A549 (cell line): ENCODE data around the gene NMT1. TPM values are rescaled to one million over a fixed set of nuclear protein-coding genes. Genes with fewer than 3 reads are reported as not detected.
A peak's percentile ranks its signal among the peaks of the same experiment; 100 is the strongest.

Experiments used
- ATAC-seq, 2 experiments: fragments of 200-7000 bp in 1 of 2; fragments of >200 bp in 1 of 2; cut with Nextera tagmentation in 1 of 2; cut with Tn5 transposase in 1 of 2; 3 replicates each; pipeline versions ENCODE4 v1.8.0 to v1.9.1; 2018 to 2020; ENCODE audit warnings: mild to moderate bottlenecking in 1 of 2, moderate library complexity in 1 of 2
- CTCF ChIA-PET: fragments of 300-600 bp; sonication (Branson Sonifier 250); formaldehyde crosslinking; extraction: SDS; loops from one replicate; lab custom pipeline; 2021; ENCODE audit warnings: antibody characterized with exemption, inconsistent platforms; lab: Yijun Ruan, JAX
- POLR2A ChIA-PET: fragments of 350-600 bp; formaldehyde crosslinking; extraction: SDS; loops from one replicate; lab custom pipeline; 2021; ENCODE audit warnings: antibody characterized with exemption, inconsistent platforms; lab: Yijun Ruan, JAX
- DNase-seq, 2 experiments: peaks; one replicate each; pipeline versions ENCODE4 v3.0.0 to v3.0.0-alpha.2; 2011 to 2016; ENCODE audit warnings: low read depth in 1 of 2, low spot score in 1 of 2
- FAIRE-seq: peaks from 2 replicates; lab custom pipeline; 2011; peaks lifted over from hg19 to GRCh38; lab: Jason Lieb, UNC
- H3K27ac ChIP-seq, 2 experiments: fragments of >200 bp; sonication (Bioruptor Twin); formaldehyde crosslinking; 3 replicates each; pipeline ENCODE4 v1.5.1; 2016 to 2017
- H3K4me1 ChIP-seq: fragments of >200 bp; sonication (Bioruptor Twin); formaldehyde crosslinking; 3 replicates; pipeline ENCODE4 v1.6.1; 2016
- H3K4me2 ChIP-seq: fragments of >200 bp; sonication (Bioruptor Twin); formaldehyde crosslinking; 3 replicates; pipeline ENCODE4 v1.6.1; 2016
- H3K4me3 ChIP-seq: fragments of >200 bp; sonication (Bioruptor Twin); formaldehyde crosslinking; 3 replicates; pipeline ENCODE4 v1.5.1; 2016
- H3K9me3 ChIP-seq: fragments of >200 bp; sonication (Bioruptor Twin); formaldehyde crosslinking; 3 replicates; pipeline ENCODE4 v1.6.1; 2016
- CBX8 ChIP-seq: fragments of 200-600 bp; sonication (generic); IDR thresholded peaks from 2 replicates; pipeline ENCODE4 v1.6.1; 2016
- CHD4 ChIP-seq: fragments of 200-600 bp; sonication (generic); IDR thresholded peaks from 2 replicates; pipeline ENCODE4 v1.6.1; 2016; ENCODE audit warnings: antibody characterized with exemption, mild to moderate bottlenecking, borderline replicate concordance
- ELK1 ChIP-seq: fragments of 150-350 bp; IDR thresholded peaks from 2 replicates; pipeline ENCODE4 v1.6.1; 2014; ENCODE audit warnings: low read depth, mild to moderate bottlenecking, low read length
- ESRRA ChIP-seq: fragments of 150-350 bp; IDR thresholded peaks from 2 replicates; pipeline ENCODE4 v1.6.1; 2014; ENCODE audit warnings: mild to moderate bottlenecking, low read length, borderline replicate concordance
- FOSB ChIP-seq: fragments of 250-450 bp; sonication (Bioruptor Pico); IDR thresholded peaks from 2 replicates; pipeline ENCODE4 v1.5.0; 2020; ENCODE audit warnings: mild to moderate bottlenecking, moderate library complexity
- HDAC2 ChIP-seq: fragments of 200-600 bp; sonication (generic); IDR thresholded peaks from 2 replicates; pipeline ENCODE4 v1.6.1; 2016
- HES2 ChIP-seq: fragments of >200 bp; sonication (Bioruptor Twin); formaldehyde crosslinking; IDR thresholded peaks from 2 replicates; pipeline ENCODE4 v1.6.1; 2016
- HEYL ChIP-seq: fragments of 250-450 bp; sonication (Bioruptor Pico); IDR thresholded peaks from 2 replicates; pipeline ENCODE4 v1.8.0; 2021; ENCODE audit warnings: mild to moderate bottlenecking, moderate library complexity
- JUN ChIP-seq, 2 experiments: fragments of >200 bp; sonication (Bioruptor Twin); formaldehyde crosslinking; IDR thresholded peaks; 2 replicates in 1 of 2; 3 replicates in 1 of 2; pipeline ENCODE4 v1.6.1; 2016 to 2017
- KDM5A ChIP-seq: fragments of 200-600 bp; sonication (generic); IDR thresholded peaks from 2 replicates; pipeline ENCODE4 v1.6.1; 2016; ENCODE audit warnings: antibody characterized with exemption, mild to moderate bottlenecking
- MAFK ChIP-seq: fragments of 450-650 bp; IDR thresholded peaks from 2 replicates; pipeline ENCODE4 v1.6.1; 2014; ENCODE audit not compliant: partially characterized antibody
- MAX ChIP-seq: IDR thresholded peaks from 2 replicates; pipeline ENCODE4 v1.6.1; 2012
- MYC ChIP-seq: IDR thresholded peaks from 2 replicates; pipeline ENCODE4 v1.6.1; 2012; ENCODE audit warnings: mild to moderate bottlenecking, inconsistent platforms, low read length, improper control_type of control experiment, borderline replicate concordance
- NPAS2 ChIP-seq: fragments of 250-450 bp; sonication (Bioruptor Pico); IDR thresholded peaks from 2 replicates; pipeline ENCODE4 v1.8.0; 2022; ENCODE audit warnings: mild to moderate bottlenecking, moderate library complexity, borderline replicate concordance
- RCOR1 ChIP-seq: fragments of 150-350 bp; IDR thresholded peaks from 2 replicates; pipeline ENCODE4 v1.6.1; 2014; ENCODE audit warnings: antibody characterized with exemption, low read length, low read depth
- RNF2 ChIP-seq: fragments of 200-600 bp; sonication (generic); IDR thresholded peaks from 2 replicates; pipeline ENCODE4 v1.6.1; 2016; ENCODE audit warnings: low read depth, mild to moderate bottlenecking, antibody characterized with exemption, moderate library complexity, borderline replicate concordance
- SMC3 ChIP-seq: fragments of >200 bp; sonication (Bioruptor Twin); formaldehyde crosslinking; IDR thresholded peaks from 3 replicates; pipeline ENCODE4 v1.6.1; 2018; ENCODE audit warnings: inconsistent platforms
- USF2 ChIP-seq: fragments of 450-650 bp; IDR thresholded peaks from 2 replicates; pipeline ENCODE4 v1.6.1; 2014; ENCODE audit warnings: antibody characterized with exemption
- ZFP36 ChIP-seq: fragments of 450-650 bp; IDR thresholded peaks from 2 replicates; pipeline ENCODE4 v1.6.1; 2014; ENCODE audit warnings: borderline replicate concordance; ENCODE audit not compliant: partially characterized antibody
- ZSCAN20 ChIP-seq: fragments of 250-450 bp; sonication (Bioruptor Pico); IDR thresholded peaks from 2 replicates; pipeline ENCODE4 v1.8.0; 2022; ENCODE audit warnings: mild to moderate bottlenecking, moderate library complexity
- WGBS: methylation state at CpG from one replicate; pipeline ENCODE4 v1.1.6; 2017; ENCODE audit errors: missing lambda C conversion rate; 5-methylcytosine and 5-hydroxymethylcytosine counted together
- polyA plus RNA-seq, 4 experiments: library from polyadenylated mRNA; depleted of rRNA in 3 of 4; stranded (reverse); fragments of >200 nt; fragmentation: RNase III in 1 of 4; extraction: RNeasy Plus Mini Kit Qiagen cat#74134 plus additional on column Dnase treatment in 1 of 4; gene quantifications; 2 replicates in 3 of 4; 3 replicates in 1 of 4; pipeline ENCODE4 v1.2.3, GENCODE V29; 2011 to 2017

The NMT1 gene
- polyA plus RNA-seq, 2 of the 4 experiments (the other 2 are of a cell fraction): 82.9 to 270 TPM

GRCh38 chr17:45150911-45151809 is 90.0 kb downstream of the NMT1 start:
- Histone ChIP-seq H3K4me2 (peak overlapping the region; percentile 73), H3K27ac (peak overlapping the region; percentile 74 to 92), H3K4me3 (peak overlapping the region; percentile 74), H3K4me1 (peaks cover 31% of the 10 kb centered on the region)
- ATAC-seq (no peak), DNase-seq (no peak), FAIRE-seq (no peak)
- WGBS: 10% methylated on average over 8 of the region's 8 CpGs
- CTCF ChIA-PET: interaction anchor here (0.6 to 43.5 kb wide), 21 partner anchors 17 to 376 kb away, joined by 3 to 2147 read pairs (median 4); partner anchors contain the start of genes ACBD4, FMNL1, HEXIM2 and PLCD3
- POLR2A ChIA-PET: interaction anchor here (0.6 to 7.5 kb wide), 12 partner anchors 9 to 251 kb away, joined by 3 to 404 read pairs (median 34); partner anchors contain the start of genes ACBD4, HEXIM2 and MAP3K14
- no peak for TF ChIP-seq NPAS2 (CRISPR knock-in tag)
- peak in 1 of 2 experiments; percentile 3; a peak in 3 of 5 replicates for TF ChIP-seq JUN (IDR thresholded peaks at IDR 0.05)
- TF ChIP-seq CBX8: no peak
- TF ChIP-seq, all 56 proteins: peak for 1
- H3K9me3 ChIP-seq: no peaks in the 10 kb centered on the region

- TF ChIP-seq MAX: no peak
- no peak for TF ChIP-seq ZSCAN20 (CRISPR knock-in tag)
- no peak for TF ChIP-seq KDM5A
- TF ChIP-seq ESRRA: no peak
- TF ChIP-seq, all 56 proteins: peak for 0
- ATAC-seq (no peak), FAIRE-seq (no peak), DNase-seq (no peak)
- ChIA-PET POLR2A (interaction anchor here (0.6 to 1.8 kb wide), 5 partner anchors 13 to 74 kb away, joined by 5 to 18 read pairs (median 8); no protein-coding TSS in a partner anchor), CTCF (interaction anchor here (0.7 to 43.5 kb wide), 7 partner anchors 13 to 697 kb away, joined by 3 to 2147 read pairs (median 9); partner anchors contain the start of genes ACBD4, FMNL1, HEXIM2 and PLCD3)
- Histone ChIP-seq H3K27ac (peak overlapping the region; percentile 21 to 68; a peak in 4 of 6 replicates), H3K4me2 (no peak overlapping the region), H3K4me1 (peaks cover 47% of the 10 kb centered on the region), H3K9me3 (no peaks in the 10 kb centered on the region), H3K4me3 (no peak overlapping the region)
- WGBS: 86% methylated on average over 4 of the region's 4 CpGs
Observed at GRCh38 chr17:45155029-45155428, 93.9 kb downstream of the NMT1 start.

- H3K4me2 ChIP-seq: no peak overlapping the region
- TF ChIP-seq MYC: no peak
- TF ChIP-seq RCOR1: no peak
- TF ChIP-seq HEYL (CRISPR knock-in tag): no peak
- no peak for TF ChIP-seq HDAC2
- TF ChIP-seq, all 56 proteins: peak for 0
- 89% methylated on average over 2 of the region's 2 CpGs for WGBS
- Histone ChIP-seq H3K4me3 (no peak overlapping the region), H3K9me3 (no peaks in the 10 kb centered on the region), H3K4me1 (peaks cover 48% of the 10 kb centered on the region), H3K27ac (peak overlapping the region; percentile 21 to 68; a peak in 4 of 6 replicates)
- FAIRE-seq: no peak
- ChIA-PET CTCF (interaction anchor here (1.1 to 43.5 kb wide), 6 partner anchors 13 to 697 kb away, joined by 3 to 2147 read pairs (median 274); partner anchors contain the start of genes ACBD4, FMNL1, HEXIM2 and PLCD3), POLR2A (interaction anchor here (0.6 to 1.8 kb wide), 5 partner anchors 13 to 74 kb away, joined by 5 to 18 read pairs (median 8); no protein-coding TSS in a partner anchor)
- no peak for DNase-seq
- ATAC-seq: no peak
Observed at GRCh38 chr17:45155483-45155882, 94.4 kb downstream of the NMT1 start.

GRCh38 chr17:45156242-45156641 is 95.1 kb downstream of the NMT1 start:
- no peak for TF ChIP-seq ELK1
- no peak for TF ChIP-seq ZFP36
- TF ChIP-seq MAFK: no peak
- no peak for TF ChIP-seq CHD4
- TF ChIP-seq USF2: no peak
- TF ChIP-seq RNF2: no peak
- no peak for TF ChIP-seq HES2
- no peak for TF ChIP-seq FOSB (CRISPR knock-in tag)
- no peak for TF ChIP-seq SMC3
- Histone ChIP-seq H3K27ac (peak overlapping the region in 1 of 2 experiments; percentile 68; a peak in 2 of 6 replicates), H3K4me1 (peaks cover 48% of the 10 kb centered on the region), H3K4me3 (no peak overlapping the region), H3K9me3 (no peaks in the 10 kb centered on the region), H3K4me2 (no peak overlapping the region)
- FAIRE-seq (no peak), DNase-seq (no peak), ATAC-seq (no peak)
- POLR2A ChIA-PET: interaction anchor here (1.7 to 1.8 kb wide), 2 partner anchors 8 to 17 kb away, joined by 13 to 18 read pairs; partner anchors contain the start of gene HEXIM1
- WGBS: 90% methylated on average over 3 of the region's 3 CpGs
- CTCF ChIA-PET: interaction anchor here (1.2 to 43.5 kb wide), 5 partner anchors 12 to 91 kb away, joined by 4 to 2147 read pairs (median 540); partner anchors contain the start of genes ACBD4, FMNL1, HEXIM2 and PLCD3
